IMR-90 (cell line): Measurements from ENCODE around the gene SARS2. TPM values are rescaled to one million over a fixed set of nuclear protein-coding genes. Genes with fewer than 3 reads are reported as not detected.

ENCODE experiments used
- ATAC-seq: fragments of 200-7000 bp; cut with Tn5 transposase; 2 replicates; pipeline ENCODE4 v1.9.1; 2020; ENCODE audit warnings: low read depth, mild to moderate bottlenecking, moderate library complexity
- BruUV-seq: library from RNA; stranded (reverse); fragments of 400-500 nt; replicated peaks from 2 replicates; lab custom pipeline; 2021; lab: Mats Ljungman, UMichigan
- CTCF ChIA-PET: fragments of 300-600 bp; formaldehyde crosslinking; extraction: SDS; loops from one replicate; lab custom pipeline; 2021; ENCODE audit warnings: antibody characterized with exemption; lab: Yijun Ruan, JAX
- POLR2A ChIA-PET: fragments of 300-600 bp; sonication (Branson Sonifier 250); formaldehyde crosslinking; loops from one replicate; lab custom pipeline; 2022; ENCODE audit warnings: antibody characterized with exemption; ENCODE audit not compliant: unreplicated experiment; lab: Charles Lee
- DNase-seq: peaks from one replicate; pipeline ENCODE4 v3.0.0; 2013
- H2AFZ ChIP-seq: replicated peaks from 2 replicates; pipeline ENCODE3; 2013; ENCODE audit warnings: low read length, mild to moderate bottlenecking; ENCODE audit not compliant: poor library complexity
- H2AK5ac ChIP-seq: 2 replicates; pipeline ENCODE4 v1.6.1; 2013; ENCODE audit warnings: low read depth, low read length, inconsistent platforms
- H2AK9ac ChIP-seq: replicated peaks from 2 replicates; pipeline ENCODE3; 2013; ENCODE audit warnings: mild to moderate bottlenecking, low read depth, low read length, moderate library complexity; ENCODE audit not compliant: poor library complexity
- H2BK120ac ChIP-seq: 2 replicates; pipeline ENCODE4 v1.6.1; 2013; ENCODE audit warnings: low read depth, low read length, inconsistent platforms
- H2BK15ac ChIP-seq: 3 replicates; pipeline ENCODE4 v1.6.1; 2013; ENCODE audit warnings: low read depth, low read length, inconsistent platforms
- H2BK20ac ChIP-seq: 2 replicates; pipeline ENCODE4 v1.6.1; 2013; ENCODE audit warnings: low read depth, mild to moderate bottlenecking, inconsistent platforms, low read length, moderate library complexity
- H2BK5ac ChIP-seq: 2 replicates; pipeline ENCODE4 v1.6.1; 2013; ENCODE audit warnings: mild to moderate bottlenecking, low read depth, low read length, inconsistent platforms; ENCODE audit not compliant: poor library complexity, severe bottlenecking
- H3K14ac ChIP-seq: replicated peaks from 2 replicates; pipeline ENCODE4 v1.6.1; 2013; ENCODE audit warnings: low read depth, low read length, inconsistent platforms
- H3K18ac ChIP-seq: 2 replicates; pipeline ENCODE4 v1.6.1; 2013; ENCODE audit warnings: low read depth, low read length, control low read depth
- H3K23ac ChIP-seq: 2 replicates; pipeline ENCODE4 v1.6.1; 2013; ENCODE audit warnings: low read depth, low read length, inconsistent platforms
- H3K27ac ChIP-seq: 2 replicates; pipeline ENCODE4 v1.5.1; 2013; ENCODE audit warnings: mild to moderate bottlenecking, control low read depth, low read length; ENCODE audit not compliant: insufficient read depth
- H3K27me3 ChIP-seq: 2 replicates; pipeline ENCODE4 v1.6.1; 2013; ENCODE audit warnings: low read length; ENCODE audit not compliant: control insufficient read depth, insufficient read depth
- H3K36me3 ChIP-seq: 2 replicates; pipeline ENCODE4 v1.6.1; 2013; ENCODE audit warnings: low read length, mixed read lengths; ENCODE audit not compliant: control insufficient read depth, insufficient read depth
- H3K4ac ChIP-seq: 2 replicates; pipeline ENCODE4 v1.6.1; 2013; ENCODE audit warnings: low read depth, low read length, inconsistent platforms
- H3K4me1 ChIP-seq: 2 replicates; pipeline ENCODE4 v1.6.1; 2013; ENCODE audit warnings: low read length, mixed read lengths; ENCODE audit not compliant: control insufficient read depth, insufficient read depth
- H3K4me2 ChIP-seq: 2 replicates; pipeline ENCODE4 v1.6.1; 2013; ENCODE audit warnings: low read depth, mild to moderate bottlenecking, control low read depth, low read length, moderate library complexity
- H3K4me3 ChIP-seq: 2 replicates; pipeline ENCODE4 v1.5.1; 2013; ENCODE audit warnings: low read depth, mild to moderate bottlenecking, control low read depth, low read length, moderate library complexity; ENCODE audit not compliant: insufficient read depth
- H3K56ac ChIP-seq: 2 replicates; pipeline ENCODE4 v1.6.1; 2013; ENCODE audit warnings: low read length, inconsistent platforms; ENCODE audit not compliant: insufficient read depth; ENCODE audit errors: extremely low read depth
- H3K79me1 ChIP-seq, 2 experiments: 2 replicates each; pipeline ENCODE4 v1.6.1; 2013; ENCODE audit warnings: low read length in 2 of 2, inconsistent platforms in 1 of 2, low read depth in 1 of 2
- H3K9ac ChIP-seq: 2 replicates; pipeline ENCODE4 v1.6.1; 2013; ENCODE audit warnings: low read depth, low read length, control low read depth
- H3K9me1 ChIP-seq: 2 replicates; pipeline ENCODE4 v1.6.1; 2013; ENCODE audit warnings: low read length, inconsistent platforms; ENCODE audit not compliant: insufficient read depth
- H3K9me3 ChIP-seq: 2 replicates; pipeline ENCODE4 v1.6.1; 2013; ENCODE audit warnings: low read length; ENCODE audit not compliant: control insufficient read depth, insufficient read depth
- H4K20me1 ChIP-seq: 2 replicates; pipeline ENCODE4 v1.6.1; 2013; ENCODE audit warnings: low read length, inconsistent platforms; ENCODE audit not compliant: insufficient read depth
- H4K5ac ChIP-seq: 2 replicates; pipeline ENCODE4 v1.6.1; 2013; ENCODE audit warnings: mild to moderate bottlenecking, low read depth, low read length, control low read depth
- H4K8ac ChIP-seq, 2 experiments: 2 replicates each; pipeline ENCODE4 v1.6.1; 2013; ENCODE audit warnings: low read depth in 2 of 2, low read length in 2 of 2, control low read depth in 1 of 2, inconsistent platforms in 1 of 2
- H4K91ac ChIP-seq: 2 replicates; pipeline ENCODE4 v1.6.1; 2013; ENCODE audit warnings: low read depth, low read length, inconsistent platforms; ENCODE audit not compliant: insufficient read depth
- CHD1 ChIP-seq: IDR thresholded peaks from 2 replicates; pipeline ENCODE4 v1.6.1; 2012; ENCODE audit warnings: low read depth, low read length, improper control_type of control experiment
- MAFK ChIP-seq: IDR thresholded peaks from 2 replicates; pipeline ENCODE4 v1.6.1; 2012; ENCODE audit warnings: low read depth, low read length, improper control_type of control experiment
- MAZ ChIP-seq: IDR thresholded peaks from 2 replicates; pipeline ENCODE4 v1.6.1; 2012; ENCODE audit warnings: low read depth, mild to moderate bottlenecking, low read length, improper control_type of control experiment, moderate library complexity, borderline replicate concordance
- RAD21 ChIP-seq: IDR thresholded peaks from 2 replicates; pipeline ENCODE4 v1.6.1; 2012; ENCODE audit warnings: low read length, improper control_type of control experiment
- WGBS, 2 experiments: methylation state at CpG; one replicate each; pipeline versions ENCODE4 v1.1.5 to v1.1.7; 2013; ENCODE audit warnings: missing lambda C conversion rate in 2 of 2; ENCODE audit not compliant: insufficient read length in 1 of 2; ENCODE audit errors: extremely low coverage in 2 of 2; 5-methylcytosine and 5-hydroxymethylcytosine counted together
- dilution Hi-C: fragments of 300-500 bp; cut with HindIII; formaldehyde crosslinking; loops from one replicate; pipeline ENCODE4 v1.14.3; 2018; ENCODE audit warnings: low sequenced_read_pairs; ENCODE audit not compliant: unreplicated experiment
- in situ Hi-C: fragments of 300-500 bp; cut with MboI; formaldehyde crosslinking; loops from 3 replicates; pipeline ENCODE4 v1.14.3; 2019; ENCODE audit warnings: low sequenced_read_pairs, inconsistent platforms, mixed read lengths
- intact Hi-C: fragments of 100-400 bp; cut with micrococcal nuclease; formaldehyde crosslinking; loops from 2 replicates; pipeline ENCODE4 v1.10.0; 2022
- polyA plus RNA-seq, 3 experiments: library from polyadenylated mRNA; depleted of rRNA; stranded (reverse); fragments of >200 nt; gene quantifications; 2 replicates each; pipeline ENCODE4 v1.2.3, GENCODE V29; 2012; ENCODE audit warnings: low replicate concordance in 1 of 3
- total RNA-seq: library from RNA; depleted of rRNA; stranded (reverse); fragments of >200 nt; gene quantifications from 2 replicates; pipeline ENCODE4 v1.2.3, GENCODE V29; 2012

The SARS2 gene
- total and polyA plus RNA-seq, 2 of the 4 experiments (the other 2 are of a cell fraction) = 10.8 to 33.4 TPM

- no peak overlapping the region for H2BK15ac ChIP-seq
- peak overlapping the region; percentile 87 for H3K4ac ChIP-seq
- dilution Hi-C loops = no loop called here
- H2BK5ac ChIP-seq = peak overlapping the region; percentile 41
- DNase-seq (peak; percentile 31), ATAC-seq (peak; percentile 30)
- H4K91ac ChIP-seq = no peak overlapping the region; the same call in 1 of the 2 replicates
- no peaks in the 10 kb centered on the region for H3K9me1 ChIP-seq
- H3K27me3 ChIP-seq = no peaks in the 10 kb centered on the region; the same call in 1 of the 2 replicates
- in situ Hi-C loops = no loop called here
- peaks cover 8 to 17% of the 10 kb centered on the region in 2 experiments; a peak in 3 of 4 replicates for H3K79me1 ChIP-seq
- intact Hi-C loops = no loop called here
- peak overlapping the region; percentile 64; the same call in 1 of the 2 replicates for H3K23ac ChIP-seq
- H3K27ac ChIP-seq = peak overlapping the region; percentile 83
- H2BK120ac ChIP-seq = peak overlapping the region; percentile 20
- H3K56ac ChIP-seq = peak overlapping the region; percentile 24; the same call in 1 of the 2 replicates
- H2AFZ ChIP-seq = peak overlapping the region; percentile 97
- TF ChIP-seq CHD1 (no peak), RAD21 (no peak), MAFK (no peak), MAZ (peak; percentile 8; the same call in 1 of the 2 replicates)
- peak overlapping the region; percentile 54; the same call in 1 of the 2 replicates for H2AK5ac ChIP-seq
- peak overlapping the region; percentile 55 to 93; a peak in 3 of 4 replicates for H4K8ac ChIP-seq
- peak overlapping the region; percentile 49 for H2AK9ac ChIP-seq
- peak overlapping the region; percentile 77 for H3K4me2 ChIP-seq
- H2BK20ac ChIP-seq = no peak overlapping the region
- H3K36me3 ChIP-seq = no peaks in the 10 kb centered on the region
- peak overlapping the region; percentile 56 for H3K4me3 ChIP-seq
- WGBS, 2 experiments = 3% methylated on average over 7 of the region's 22 CpGs; no CpG with 5 or more reads in 1 of the 2 experiments
- peaks cover 7% of the 10 kb centered on the region for H3K4me1 ChIP-seq
- no TSS peak for BruUV-seq
- peak overlapping the region; percentile 52 for H3K9ac ChIP-seq
- ChIA-PET POLR2A (no interaction called here), CTCF (interaction anchor here (0.5 kb wide), 1 partner anchor 292 kb away, joined by 3 read pairs; no protein-coding TSS in a partner anchor)
- peaks cover 3% of the 10 kb centered on the region; the same call in 1 of the 2 replicates for H3K9me3 ChIP-seq
- peaks cover 4% of the 10 kb centered on the region; the same call in 1 of the 2 replicates for H4K20me1 ChIP-seq
- peak overlapping the region; percentile 84 for H4K5ac ChIP-seq
- H3K14ac ChIP-seq = peak overlapping the region; percentile 70
- peak overlapping the region; percentile 30; the same call in 1 of the 2 replicates for H3K18ac ChIP-seq
Observed at GRCh38 chr19:38975861-38976271, 45.3 kb upstream of the SARS2 start.
